H9 (cell line): ENCODE measurements around the gene DISP3. TPM values are rescaled to one million over a fixed set of nuclear protein-coding genes. Genes with fewer than 3 reads are reported as not detected.

Experiments used
- DNase-seq: peaks from one replicate; pipeline ENCODE4 v3.0.0-alpha.2; 2017
- H2AFZ ChIP-seq: one replicate; pipeline ENCODE4 v1.6.1; 2013; ENCODE audit warnings: mild to moderate bottlenecking, low read length, control low read depth, moderate library complexity
- H2AK5ac ChIP-seq: 2 replicates; pipeline ENCODE4 v1.6.1; 2013; ENCODE audit warnings: low read length, control low read depth, mixed read lengths; ENCODE audit not compliant: insufficient read length
- H2BK120ac ChIP-seq: one replicate; pipeline ENCODE4 v1.6.1; 2013; ENCODE audit warnings: low read depth, mild to moderate bottlenecking, low read length, control low read depth, inconsistent platforms; ENCODE audit not compliant: poor library complexity, severe bottlenecking
- H2BK12ac ChIP-seq: 2 replicates; pipeline ENCODE4 v1.6.1; 2013; ENCODE audit warnings: low read length, control low read depth, mixed read lengths, low read depth; ENCODE audit not compliant: insufficient read length
- H2BK15ac ChIP-seq: 2 replicates; pipeline ENCODE4 v1.6.1; 2013; ENCODE audit warnings: low read depth, low read length, control low read depth
- H2BK20ac ChIP-seq: one replicate; pipeline ENCODE4 v1.6.1; 2013; ENCODE audit warnings: low read depth, mild to moderate bottlenecking, low read length, control low read depth, inconsistent platforms; ENCODE audit not compliant: poor library complexity, severe bottlenecking
- H2BK5ac ChIP-seq: 2 replicates; pipeline ENCODE4 v1.6.1; 2013; ENCODE audit warnings: low read length, control low read depth, mixed read lengths; ENCODE audit not compliant: insufficient read length
- H3K14ac ChIP-seq: 2 replicates; pipeline ENCODE4 v1.6.1; 2013; ENCODE audit warnings: low read length, control low read depth; ENCODE audit not compliant: insufficient read depth
- H3K18ac ChIP-seq: 2 replicates; pipeline ENCODE4 v1.6.1; 2013; ENCODE audit warnings: low read depth, mild to moderate bottlenecking, mixed read lengths, low read length, control low read depth; ENCODE audit not compliant: insufficient read length
- H3K23ac ChIP-seq: 2 replicates; pipeline ENCODE4 v1.6.1; 2013; ENCODE audit warnings: low read length, control low read depth, mixed read lengths, low read depth; ENCODE audit not compliant: insufficient read length
- H3K23me2 ChIP-seq: 2 replicates; pipeline ENCODE4 v1.6.1; 2013; ENCODE audit warnings: low read depth, mild to moderate bottlenecking, mixed read lengths, low read length, control low read depth; ENCODE audit not compliant: insufficient read length, poor library complexity, severe bottlenecking
- H3K27ac ChIP-seq: 2 replicates; pipeline ENCODE4 v1.5.1; 2013; ENCODE audit warnings: low read length, control low read depth, mixed read lengths, low read depth; ENCODE audit not compliant: insufficient read length
- H3K27me3 ChIP-seq: 2 replicates; pipeline ENCODE4 v1.6.1; 2013; ENCODE audit warnings: low read length, control low read depth, inconsistent platforms; ENCODE audit not compliant: insufficient read depth
- H3K4ac ChIP-seq: 2 replicates; pipeline ENCODE4 v1.6.1; 2013; ENCODE audit warnings: low read depth, mild to moderate bottlenecking, control low read depth, inconsistent platforms, low read length, moderate library complexity
- H3K4me1 ChIP-seq: 2 replicates; pipeline ENCODE4 v1.6.1; 2013; ENCODE audit warnings: low read length, control low read depth, inconsistent platforms; ENCODE audit not compliant: insufficient read depth
- H3K4me2 ChIP-seq: 2 replicates; pipeline ENCODE4 v1.6.1; 2013; ENCODE audit warnings: low read length, control low read depth, mixed read lengths; ENCODE audit not compliant: insufficient read length, insufficient read depth
- H3K56ac ChIP-seq: 2 replicates; pipeline ENCODE4 v1.6.1; 2013; ENCODE audit warnings: low read depth, mild to moderate bottlenecking, mixed read lengths, low read length, control low read depth; ENCODE audit not compliant: insufficient read length
- H3K79me1 ChIP-seq: 2 replicates; pipeline ENCODE4 v1.6.1; 2013; ENCODE audit warnings: low read depth, mild to moderate bottlenecking, moderate library complexity, low read length, control low read depth, inconsistent platforms; ENCODE audit not compliant: insufficient read depth, poor library complexity, severe bottlenecking
- H3K79me2 ChIP-seq: 2 replicates; pipeline ENCODE4 v1.6.1; 2013; ENCODE audit warnings: low read length, control low read depth, inconsistent platforms; ENCODE audit not compliant: insufficient read depth
- H3K9ac ChIP-seq: 2 replicates; pipeline ENCODE4 v1.6.1; 2013; ENCODE audit warnings: low read length, control low read depth, mixed read lengths; ENCODE audit not compliant: insufficient read length; ENCODE audit errors: extremely low read depth
- H3K9me3 ChIP-seq: one replicate; pipeline ENCODE4 v1.6.1; 2013; ENCODE audit warnings: low read depth, low read length, inconsistent platforms; ENCODE audit not compliant: control insufficient read depth
- H3T11ph ChIP-seq: one replicate; pipeline ENCODE4 v1.6.1; 2013; ENCODE audit warnings: mild to moderate bottlenecking, low read length, control low read depth, inconsistent platforms
- H4K20me1 ChIP-seq: one replicate; pipeline ENCODE4 v1.6.1; 2013; ENCODE audit not compliant: control insufficient read depth, insufficient read length, insufficient read depth
- H4K5ac ChIP-seq: 2 replicates; pipeline ENCODE4 v1.6.1; 2013; ENCODE audit warnings: low read depth, mild to moderate bottlenecking, mixed read lengths, low read length, control low read depth; ENCODE audit not compliant: insufficient read length
- H4K8ac ChIP-seq: replicated peaks from 2 replicates; pipeline ENCODE4 v1.6.1; 2013; ENCODE audit warnings: low read length, control low read depth, mixed read lengths, low read depth; ENCODE audit not compliant: insufficient read length
- H4K91ac ChIP-seq: 2 replicates; pipeline ENCODE4 v1.6.1; 2013; ENCODE audit warnings: low read depth, mild to moderate bottlenecking, moderate library complexity, mixed read lengths, low read length, control low read depth; ENCODE audit not compliant: insufficient read length
- H3K27ac Mint-ChIP-seq, 3 experiments: 2 replicates in 2 of 3; 3 replicates in 1 of 3; pipeline ENCODE4 v1.8.0; 2020 to 2021; ENCODE audit warnings: mixed read lengths in 3 of 3, mild to moderate bottlenecking in 1 of 3, moderate library complexity in 1 of 3
- H3K27me3 Mint-ChIP-seq: 2 replicates; pipeline ENCODE4 v1.8.0; 2021; ENCODE audit warnings: low read depth, mild to moderate bottlenecking, moderate library complexity, mixed read lengths
- H3K36me3 Mint-ChIP-seq, 3 experiments: 2 replicates in 2 of 3; 3 replicates in 1 of 3; pipeline ENCODE4 v1.8.0; 2020 to 2021; ENCODE audit warnings: low read depth in 3 of 3, mixed read lengths in 3 of 3; ENCODE audit not compliant: insufficient read depth in 1 of 3
- H3K4me1 Mint-ChIP-seq, 2 experiments: 2 replicates each; pipeline ENCODE4 v1.8.0; 2020; ENCODE audit warnings: mixed read lengths in 2 of 2
- H3K4me3 Mint-ChIP-seq, 2 experiments: 2 replicates in 1 of 2; 3 replicates in 1 of 2; pipeline ENCODE4 v1.8.0; 2020 to 2021; ENCODE audit warnings: mild to moderate bottlenecking in 2 of 2, mixed read lengths in 2 of 2, moderate library complexity in 1 of 2
- H3K9me3 Mint-ChIP-seq, 2 experiments: 2 replicates in 1 of 2; 3 replicates in 1 of 2; pipeline ENCODE4 v1.8.0; 2020; ENCODE audit warnings: mild to moderate bottlenecking in 2 of 2, mixed read lengths in 2 of 2, moderate library complexity in 1 of 2
- CTCF ChIP-seq: fragments of 200-600 bp; sonication (generic); conservative IDR thresholded peaks from 3 replicates; pipeline ENCODE4 v1.8.0; 2021; ENCODE audit warnings: antibody characterized with exemption, mild to moderate bottlenecking
- WGBS: extraction: QIAGEN DNeasy Blood & Tissue Kit; methylation state at CpG from one replicate; pipeline ENCODE4 v1.1.7; 2013; ENCODE audit warnings: missing lambda C conversion rate, low lambda C conversion rate, mixed read lengths; ENCODE audit not compliant: insufficient read length; ENCODE audit errors: extremely low coverage; 5-methylcytosine and 5-hydroxymethylcytosine counted together
- total RNA-seq: library from RNA; stranded (reverse); gene quantifications from 2 replicates; pipeline ENCODE4 v1.2.1, GENCODE V29; 2021

DISP3 gene
- total RNA-seq, 1 experiment from 2014 or later = 3.5 TPM

GRCh38 chr1:11481019-11481418, 2.1 kb downstream of the DISP3 start:
- no peak overlapping the region for H3K4me2 ChIP-seq
- H3K4me3 Mint-ChIP-seq = peak overlapping the region; percentile 70 to 90
- H2AK5ac ChIP-seq = no peak overlapping the region
- no peak overlapping the region for H2BK12ac ChIP-seq
- no peak overlapping the region for H3K9ac ChIP-seq
- TF ChIP-seq CTCF = peak; percentile 52
- H3K14ac ChIP-seq = no peak overlapping the region
- H3T11ph ChIP-seq = no peak overlapping the region
- H3K23me2 ChIP-seq = peaks cover 2% of the 10 kb centered on the region
- no peak overlapping the region for H2BK20ac ChIP-seq
- no peaks in the 10 kb centered on the region for H3K79me2 ChIP-seq
- no peaks in the 10 kb centered on the region for H3K79me1 ChIP-seq
- WGBS = no CpG with 5 or more reads among the region's 4 CpGs
- no peaks in the 10 kb centered on the region; a peak in 1 of 7 replicates for H3K36me3 Mint-ChIP-seq
- no peak overlapping the region for H4K5ac ChIP-seq
- peaks cover 12 to 19% of the 10 kb centered on the region in 2 experiments for H3K4me1 Mint-ChIP-seq
- H4K91ac ChIP-seq = no peak overlapping the region
- no peak overlapping the region for H2BK15ac ChIP-seq
- no peaks in the 10 kb centered on the region for H3K4me1 ChIP-seq
- peaks cover 8% of the 10 kb centered on the region; the same call in 1 of the 2 replicates for H3K27me3 ChIP-seq
- H3K4ac ChIP-seq = no peak overlapping the region
- no peak overlapping the region for H2AFZ ChIP-seq
- H4K20me1 ChIP-seq = no peaks in the 10 kb centered on the region
- peaks cover 0 to 3% of the 10 kb centered on the region in 2 experiments; a peak in 1 of 5 replicates for H3K9me3 Mint-ChIP-seq
- H3K9me3 ChIP-seq = no peaks in the 10 kb centered on the region
- H3K18ac ChIP-seq = no peak overlapping the region
- H4K8ac ChIP-seq = no peak overlapping the region
- H3K23ac ChIP-seq = no peak overlapping the region
- no peak for DNase-seq
- H3K56ac ChIP-seq = no peak overlapping the region
- no peak overlapping the region for H2BK120ac ChIP-seq
- no peak overlapping the region for H2BK5ac ChIP-seq
- H3K27me3 Mint-ChIP-seq = peaks cover 60% of the 10 kb centered on the region
- no peak overlapping the region for H3K27ac ChIP-seq
- no peak overlapping the region; a peak in 1 of 7 replicates for H3K27ac Mint-ChIP-seq
